Neutrophil (primary cell): Measurements from ENCODE around the gene DMKN.

Experiments
- H3K27ac ChIP-seq: fragments of 200-600 bp; sonication (generic); 2 replicates; pipeline ENCODE4 v1.5.1; 2016; ENCODE audit warnings: mild to moderate bottlenecking, moderate library complexity
- H3K27me3 ChIP-seq: fragments of 200-600 bp; sonication (generic); 2 replicates; pipeline ENCODE4 v1.6.0; 2016; ENCODE audit warnings: mild to moderate bottlenecking
- H3K36me3 ChIP-seq: fragments of 200-600 bp; sonication (generic); 2 replicates; pipeline ENCODE4 v1.5.1; 2017
- H3K4me1 ChIP-seq, 2 experiments: fragments of 200-600 bp in 1 of 2; sonication (generic) in 1 of 2; 1 replicate in 1 of 2; 2 replicates in 1 of 2; pipeline versions ENCODE4 v1.5.1 to v1.6.1; 2013 to 2016; ENCODE audit warnings: low read depth in 1 of 2, low read length in 1 of 2, mild to moderate bottlenecking in 1 of 2, moderate library complexity in 1 of 2; ENCODE audit not compliant: control insufficient read depth in 1 of 2, insufficient read depth in 1 of 2
- H3K4me3 ChIP-seq, 2 experiments: fragments of 200-600 bp in 1 of 2; sonication (generic) in 1 of 2; 1 replicate in 1 of 2; 2 replicates in 1 of 2; pipeline ENCODE4 v1.5.1; 2013 to 2016; ENCODE audit warnings: low read depth in 1 of 2, low read length in 1 of 2, mild to moderate bottlenecking in 1 of 2, moderate library complexity in 1 of 2
- H3K9me3 ChIP-seq: fragments of 200-600 bp; sonication (generic); 2 replicates; pipeline ENCODE4 v1.5.1; 2016
- TF ChIP-seq, protein P1 (sequence below): fragments of 200-600 bp; sonication (generic); IDR thresholded peaks from 2 replicates; pipeline ENCODE4 v1.5.1; 2016; ENCODE audit warnings: antibody characterized with exemption

DMKN gene, protein sequence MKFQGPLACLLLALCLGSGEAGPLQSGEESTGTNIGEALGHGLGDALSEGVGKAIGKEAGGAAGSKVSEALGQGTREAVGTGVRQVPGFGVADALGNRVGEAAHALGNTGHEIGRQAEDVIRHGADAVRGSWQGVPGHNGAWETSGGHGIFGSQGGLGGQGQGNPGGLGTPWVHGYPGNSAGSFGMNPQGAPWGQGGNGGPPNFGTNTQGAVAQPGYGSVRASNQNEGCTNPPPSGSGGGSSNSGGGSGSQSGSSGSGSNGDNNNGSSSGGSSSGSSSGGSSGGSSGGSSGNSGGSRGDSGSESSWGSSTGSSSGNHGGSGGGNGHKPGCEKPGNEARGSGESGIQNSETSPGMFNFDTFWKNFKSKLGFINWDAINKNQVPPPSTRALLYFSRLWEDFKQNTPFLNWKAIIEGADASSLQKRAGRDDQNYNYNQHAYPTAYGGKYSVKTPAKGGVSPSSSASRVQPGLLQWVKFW

DNA sequence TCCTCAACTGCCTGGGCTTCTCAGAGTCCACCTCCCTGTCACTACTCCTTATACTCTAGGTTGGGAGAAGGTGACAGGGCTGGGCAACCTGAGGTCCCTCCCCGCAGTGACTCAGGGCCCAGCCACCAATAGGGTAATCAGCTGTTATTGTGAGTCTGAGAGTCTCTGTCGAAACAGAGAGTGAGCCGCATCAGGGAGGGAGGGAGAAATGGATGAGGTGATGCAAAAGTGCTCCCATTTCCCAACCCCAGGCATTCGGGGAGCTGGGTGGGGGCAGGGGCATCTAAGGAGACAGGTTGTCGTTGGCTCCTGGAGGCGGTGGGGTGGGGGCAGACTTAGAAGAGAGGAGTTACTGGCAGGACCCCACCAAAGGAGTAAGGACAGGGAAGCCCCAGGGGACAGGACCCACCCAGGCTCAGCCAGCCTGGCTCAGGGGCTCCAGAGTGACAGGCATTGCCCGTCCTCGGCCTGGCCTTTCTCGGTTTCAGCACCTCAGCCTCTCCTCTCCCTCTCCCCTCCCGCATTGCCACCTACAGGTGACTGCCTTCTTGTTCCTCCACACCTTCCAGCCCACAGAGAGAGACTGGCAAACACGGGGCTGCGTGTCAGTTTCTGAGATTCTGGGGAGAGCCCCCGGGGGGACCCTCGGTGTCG lies at the start of gene DMKN:
DMKN (minus strand) TSS at position 22 of the 654 bp plus-strand sequence. CDS start 174 bp downstream, outside the sequence.
- H3K4me3 ChIP-seq, result no peak within 1 kb of the TSS
- H3K9me3 ChIP-seq, result no peaks in the 10 kb centered on the region
- no peak within 1 kb of the TSS for H3K27ac ChIP-seq
- TF ChIP-seq, protein P1, sequence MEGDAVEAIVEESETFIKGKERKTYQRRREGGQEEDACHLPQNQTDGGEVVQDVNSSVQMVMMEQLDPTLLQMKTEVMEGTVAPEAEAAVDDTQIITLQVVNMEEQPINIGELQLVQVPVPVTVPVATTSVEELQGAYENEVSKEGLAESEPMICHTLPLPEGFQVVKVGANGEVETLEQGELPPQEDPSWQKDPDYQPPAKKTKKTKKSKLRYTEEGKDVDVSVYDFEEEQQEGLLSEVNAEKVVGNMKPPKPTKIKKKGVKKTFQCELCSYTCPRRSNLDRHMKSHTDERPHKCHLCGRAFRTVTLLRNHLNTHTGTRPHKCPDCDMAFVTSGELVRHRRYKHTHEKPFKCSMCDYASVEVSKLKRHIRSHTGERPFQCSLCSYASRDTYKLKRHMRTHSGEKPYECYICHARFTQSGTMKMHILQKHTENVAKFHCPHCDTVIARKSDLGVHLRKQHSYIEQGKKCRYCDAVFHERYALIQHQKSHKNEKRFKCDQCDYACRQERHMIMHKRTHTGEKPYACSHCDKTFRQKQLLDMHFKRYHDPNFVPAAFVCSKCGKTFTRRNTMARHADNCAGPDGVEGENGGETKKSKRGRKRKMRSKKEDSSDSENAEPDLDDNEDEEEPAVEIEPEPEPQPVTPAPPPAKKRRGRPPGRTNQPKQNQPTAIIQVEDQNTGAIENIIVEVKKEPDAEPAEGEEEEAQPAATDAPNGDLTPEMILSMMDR, result no peak
- peaks cover 0 to 5% of the 10 kb centered on the region in 2 experiments for H3K4me1 ChIP-seq
- H3K27me3 ChIP-seq, result peaks cover 62% of the 10 kb centered on the region
- H3K36me3 ChIP-seq, result no peaks in the 10 kb centered on the region

DNA sequence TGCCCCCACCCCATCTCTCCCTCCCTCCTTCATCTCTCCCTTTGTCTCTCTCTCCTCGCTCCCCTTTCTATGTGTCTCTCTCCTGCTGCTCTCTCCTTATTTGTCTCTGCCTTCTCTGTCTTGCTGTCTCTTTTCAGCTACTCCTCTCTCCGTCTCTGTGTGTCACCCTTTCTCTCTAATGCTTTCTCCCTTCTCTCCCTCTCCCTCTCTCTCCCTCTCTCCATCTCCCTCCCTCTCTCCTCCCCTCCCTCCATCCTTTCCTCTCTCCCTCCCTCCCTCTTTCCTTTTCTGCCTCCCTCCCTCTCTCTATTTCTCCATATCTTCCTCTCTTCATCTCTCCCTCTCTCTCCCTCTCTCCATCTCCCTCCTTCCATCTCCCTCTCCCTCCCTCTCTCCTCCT lies 49.3 kb upstream of the DMKN start:
- peaks cover 44% of the 10 kb centered on the region for H3K27me3 ChIP-seq
- H3K36me3 ChIP-seq, result no peaks in the 10 kb centered on the region
- no peaks in the 10 kb centered on the region for H3K9me3 ChIP-seq
- peaks cover 5 to 7% of the 10 kb centered on the region in 2 experiments for H3K4me1 ChIP-seq
- H3K4me3 ChIP-seq, result no peak overlapping the region
- TF ChIP-seq, protein P1, result no peak
- H3K27ac ChIP-seq, result no peak overlapping the region

DNA sequence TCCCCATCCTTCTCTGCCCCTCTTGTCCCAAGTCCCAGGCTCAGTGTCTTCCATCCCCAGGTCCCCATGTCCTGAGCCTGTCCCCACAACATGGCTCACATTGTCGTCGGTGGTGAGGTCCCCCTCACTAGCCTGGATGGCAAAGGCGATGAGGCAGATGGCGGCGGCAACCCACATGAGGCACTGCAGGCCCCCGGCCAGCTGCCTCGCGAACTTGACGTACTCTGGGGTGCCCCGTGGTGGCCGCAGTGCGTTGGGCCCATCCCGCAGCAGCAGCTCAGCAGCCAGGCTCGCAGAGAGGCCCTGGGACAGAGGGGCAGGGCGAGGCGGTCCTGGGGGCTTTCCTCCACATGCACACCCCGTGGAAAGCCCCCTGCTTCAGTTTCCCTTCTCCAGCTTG lies 48.9 kb upstream of the DMKN start:
- Histone ChIP-seq H3K36me3 (no peaks in the 10 kb centered on the region), H3K9me3 (no peaks in the 10 kb centered on the region), H3K4me1 (peaks cover 5 to 10% of the 10 kb centered on the region in 2 experiments), H3K27me3 (peaks cover 48% of the 10 kb centered on the region), H3K4me3 (no peak overlapping the region), H3K27ac (no peak overlapping the region)
- TF ChIP-seq, protein P1, result no peak

DNA sequence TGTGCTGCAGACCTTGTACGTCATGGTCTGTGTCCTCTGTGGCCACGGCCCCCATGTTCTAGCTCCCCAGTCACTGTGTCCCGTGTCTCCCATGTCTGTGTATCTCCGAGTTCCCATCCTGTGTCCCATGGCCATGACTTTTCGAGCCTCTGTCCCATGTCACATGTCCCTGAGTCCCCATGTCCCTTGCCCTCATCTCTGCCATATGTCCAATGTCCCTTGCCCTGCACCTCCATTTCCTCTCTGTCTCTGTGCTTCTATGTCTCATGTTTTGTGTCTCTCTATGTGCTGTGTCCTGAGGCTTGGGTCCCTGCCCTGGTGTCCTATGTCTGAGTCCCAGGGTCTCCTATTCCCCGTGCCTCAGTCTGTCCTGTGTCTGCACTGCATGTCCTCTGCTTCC lies 48.0 kb upstream of the DMKN start:
- Histone ChIP-seq H3K27ac (no peak overlapping the region), H3K4me3 (no peak overlapping the region), H3K27me3 (peaks cover 57% of the 10 kb centered on the region), H3K4me1 (peaks cover 5 to 10% of the 10 kb centered on the region in 2 experiments), H3K9me3 (no peaks in the 10 kb centered on the region), H3K36me3 (no peaks in the 10 kb centered on the region)
- TF ChIP-seq, protein P1, result no peak

DNA sequence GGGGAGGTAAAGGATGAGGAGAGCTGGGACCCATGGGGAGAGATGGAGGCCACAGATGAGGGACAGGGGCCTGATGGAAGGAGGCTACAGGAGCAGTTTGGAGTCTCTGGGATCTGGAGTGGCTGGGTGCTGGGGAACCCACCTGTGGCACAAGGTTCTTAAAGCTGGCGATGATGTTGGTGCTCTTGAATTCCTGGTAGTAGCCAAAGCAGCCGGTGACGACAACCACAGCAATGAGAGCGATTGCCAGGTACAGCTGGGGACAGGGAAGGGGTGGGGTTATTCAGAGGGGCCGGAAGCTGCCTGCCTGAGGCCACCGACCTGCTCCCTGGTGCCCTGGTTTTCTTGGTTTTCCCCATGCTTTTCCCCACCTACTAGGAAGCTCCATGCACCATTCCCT lies 47.2 kb upstream of the DMKN start:
- H3K27ac ChIP-seq, result no peak overlapping the region
- H3K4me3 ChIP-seq, result no peak overlapping the region
- TF ChIP-seq, protein P1, result no peak
- peaks cover 65% of the 10 kb centered on the region for H3K27me3 ChIP-seq
- H3K9me3 ChIP-seq, result no peaks in the 10 kb centered on the region
- no peaks in the 10 kb centered on the region for H3K36me3 ChIP-seq
- peaks cover 5 to 10% of the 10 kb centered on the region in 2 experiments for H3K4me1 ChIP-seq
